Vagina (tissue), 2 donors: ENCODE data around the gene ASIC1. TPM values are rescaled to one million over a fixed set of nuclear protein-coding genes. Genes with fewer than 3 reads are reported as not detected.

ENCODE experiments used
- DNase-seq, 2 donors: peaks; one replicate each; pipeline ENCODE4 v3.0.0-alpha.2; 2017; ENCODE audit errors: extremely low spot score in 2 of 2
- H3K27ac ChIP-seq: fragments of 200-600 bp; sonication (generic); one replicate; pipeline ENCODE4 v1.5.1; 2019
- H3K27me3 ChIP-seq: fragments of 200-600 bp; sonication (generic); one replicate; pipeline ENCODE4 v1.5.1; 2019
- H3K36me3 ChIP-seq, 2 donors: fragments of 200-600 bp; sonication (generic); one replicate each; pipeline ENCODE4 v1.5.1; 2017 to 2019
- H3K4me1 ChIP-seq: fragments of 200-600 bp; sonication (generic); one replicate; pipeline ENCODE4 v1.5.1; 2019
- H3K4me3 ChIP-seq, 2 donors: fragments of 200-600 bp; sonication (generic); 1 replicate in 1 of 2; 2 replicates in 1 of 2; pipeline ENCODE4 v1.5.1; 2016 to 2019
- H3K9me3 ChIP-seq: fragments of 200-600 bp; sonication (generic); one replicate; pipeline ENCODE4 v1.5.1; 2019
- POLR2A ChIP-seq, 2 donors: fragments of 450-650 bp; IDR thresholded peaks; one replicate each; pipeline ENCODE4 v1.6.1; 2017; ENCODE audit warnings: antibody characterized with exemption in 2 of 2, mild to moderate bottlenecking in 2 of 2, moderate library complexity in 2 of 2
- POLR2AphosphoS5 ChIP-seq, 2 donors: sonication (generic); formaldehyde crosslinking; IDR thresholded peaks; one replicate each; pipeline ENCODE4 v1.9.0; 2017; ENCODE audit warnings: antibody characterized with exemption in 2 of 2, mild to moderate bottlenecking in 2 of 2, low read depth in 1 of 2; ENCODE audit not compliant: insufficient read depth in 1 of 2
- intact Hi-C: fragments of 100-400 bp; cut with DNase I; formaldehyde crosslinking; loops from one replicate; pipeline ENCODE4 v1.15.1; 2023
- total RNA-seq: library from RNA; depleted of rRNA; stranded (reverse); fragments of >200 nt; gene quantifications from one replicate; pipeline ENCODE4 v1.2.3, GENCODE V29; 2016
- TF ChIP-seq, protein P1 (sequence below), 3 experiments: fragments of 450-650 bp in 2 of 3; fragments of 200-600 bp in 1 of 3; sonication (generic) in 1 of 3; IDR thresholded peaks; one replicate each; pipeline ENCODE4 v1.5.1; 2017 to 2019; ENCODE audit warnings: antibody characterized with exemption in 3 of 3, mild to moderate bottlenecking in 2 of 3, moderate library complexity in 2 of 3

The ASIC1 gene
- total RNA-seq, 1 donor from 2014 or later: 2.9 TPM

GRCh38 chr12:50032515-50032853, 24.9 kb upstream of the ASIC1 start:
- peaks cover 5% of the 10 kb centered on the region for H3K4me1 ChIP-seq
- no peaks in the 10 kb centered on the region for H3K9me3 ChIP-seq
- H3K27me3 ChIP-seq: no peaks in the 10 kb centered on the region
- intact Hi-C loops: no loop called here
- no peaks in the 10 kb centered on the region for H3K36me3 ChIP-seq
- H3K4me3 ChIP-seq: peak overlapping the region; percentile 9 to 25
- TF ChIP-seq, protein P1, sequence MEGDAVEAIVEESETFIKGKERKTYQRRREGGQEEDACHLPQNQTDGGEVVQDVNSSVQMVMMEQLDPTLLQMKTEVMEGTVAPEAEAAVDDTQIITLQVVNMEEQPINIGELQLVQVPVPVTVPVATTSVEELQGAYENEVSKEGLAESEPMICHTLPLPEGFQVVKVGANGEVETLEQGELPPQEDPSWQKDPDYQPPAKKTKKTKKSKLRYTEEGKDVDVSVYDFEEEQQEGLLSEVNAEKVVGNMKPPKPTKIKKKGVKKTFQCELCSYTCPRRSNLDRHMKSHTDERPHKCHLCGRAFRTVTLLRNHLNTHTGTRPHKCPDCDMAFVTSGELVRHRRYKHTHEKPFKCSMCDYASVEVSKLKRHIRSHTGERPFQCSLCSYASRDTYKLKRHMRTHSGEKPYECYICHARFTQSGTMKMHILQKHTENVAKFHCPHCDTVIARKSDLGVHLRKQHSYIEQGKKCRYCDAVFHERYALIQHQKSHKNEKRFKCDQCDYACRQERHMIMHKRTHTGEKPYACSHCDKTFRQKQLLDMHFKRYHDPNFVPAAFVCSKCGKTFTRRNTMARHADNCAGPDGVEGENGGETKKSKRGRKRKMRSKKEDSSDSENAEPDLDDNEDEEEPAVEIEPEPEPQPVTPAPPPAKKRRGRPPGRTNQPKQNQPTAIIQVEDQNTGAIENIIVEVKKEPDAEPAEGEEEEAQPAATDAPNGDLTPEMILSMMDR (IDR thresholded peaks at IDR 0.05): no peak
- TF ChIP-seq POLR2AphosphoS5 (IDR thresholded peaks at IDR 0.05; ENCODE audit: insufficient read depth in 1 of 2, low read depth in 1 of 2) (no peak), POLR2A (IDR thresholded peaks at IDR 0.05) (no peak)
- no peak overlapping the region for H3K27ac ChIP-seq
- DNase-seq: no peak

DNA sequence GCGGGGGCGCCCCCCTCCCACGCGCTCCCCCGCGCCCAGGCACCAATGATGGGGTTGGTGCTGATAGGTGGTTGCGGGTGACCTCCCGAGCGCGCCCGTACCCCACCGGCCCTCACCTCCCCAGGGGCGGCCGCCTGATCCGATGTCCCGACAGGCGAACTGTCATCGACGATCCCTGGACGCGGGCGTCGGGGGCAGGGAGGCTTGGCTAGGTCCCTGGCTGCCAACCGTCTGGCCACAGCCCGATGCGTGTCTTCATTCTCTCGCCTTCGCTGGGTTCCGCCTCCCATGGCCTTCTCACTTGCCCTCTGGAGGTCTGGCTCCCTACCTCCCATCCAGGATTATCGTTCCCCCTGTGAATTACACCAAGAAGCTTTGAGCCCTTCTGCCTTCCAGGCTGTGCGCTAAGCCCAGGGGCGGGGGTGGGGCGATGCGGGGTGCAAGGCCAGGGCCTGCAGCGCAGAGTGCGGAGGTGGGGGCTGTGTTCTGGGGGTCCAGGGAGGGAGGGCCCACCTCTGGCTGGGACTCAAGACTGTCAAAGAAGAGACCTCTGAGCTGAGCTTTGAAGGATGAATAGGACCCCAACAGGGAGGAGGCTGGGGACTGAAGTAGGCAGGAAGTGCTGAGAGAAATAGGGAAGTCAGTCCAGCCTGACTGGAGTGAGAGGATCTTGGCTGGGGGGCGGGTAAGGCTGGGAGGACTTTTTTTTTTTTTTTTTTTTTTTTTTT, 24.4 kb upstream of the ASIC1 start:
- no peak overlapping the region for H3K27ac ChIP-seq
- H3K36me3 ChIP-seq: no peaks in the 10 kb centered on the region
- H3K4me1 ChIP-seq: peaks cover 5% of the 10 kb centered on the region
- intact Hi-C loops: no loop called here
- no peaks in the 10 kb centered on the region for H3K9me3 ChIP-seq
- no peak for DNase-seq
- TF ChIP-seq, protein P1 (IDR thresholded peaks at IDR 0.05): no peak
- no peak for TF ChIP-seq POLR2AphosphoS5 (IDR thresholded peaks at IDR 0.05; ENCODE audit: insufficient read depth in 1 of 2, low read depth in 1 of 2)
- no peak for TF ChIP-seq POLR2A (IDR thresholded peaks at IDR 0.05)
- no peaks in the 10 kb centered on the region for H3K27me3 ChIP-seq
- H3K4me3 ChIP-seq: peak overlapping the region; percentile 9 to 25

DNA sequence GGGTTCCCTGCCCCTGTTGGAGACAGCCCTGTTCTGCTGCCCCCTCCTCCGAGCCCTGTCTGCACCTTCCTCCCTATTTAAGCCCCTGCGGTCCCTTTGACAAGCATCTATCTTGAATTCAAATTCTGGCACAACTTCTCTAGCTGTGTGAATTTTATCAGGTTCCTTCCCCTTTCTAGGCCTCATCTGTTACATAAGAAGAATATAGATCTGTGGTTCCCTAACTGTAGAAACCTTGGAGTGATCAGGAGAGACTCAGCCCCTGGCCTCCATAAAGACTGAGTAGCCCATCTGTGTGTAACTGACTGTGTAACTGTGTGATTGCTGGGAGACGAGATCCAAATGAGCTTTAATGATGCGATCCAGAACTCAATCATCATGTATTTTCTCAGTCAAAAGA, 19.1 kb upstream of the ASIC1 start:
- no peak for DNase-seq
- H3K4me1 ChIP-seq: peaks cover 17% of the 10 kb centered on the region
- intact Hi-C loops: no loop called here
- H3K27ac ChIP-seq: no peak overlapping the region
- H3K9me3 ChIP-seq: no peaks in the 10 kb centered on the region
- TF ChIP-seq POLR2AphosphoS5 (IDR thresholded peaks at IDR 0.05; ENCODE audit: insufficient read depth in 1 of 2, low read depth in 1 of 2) (no peak), POLR2A (IDR thresholded peaks at IDR 0.05) (no peak)
- TF ChIP-seq, protein P1 (IDR thresholded peaks at IDR 0.05): no peak
- no peaks in the 10 kb centered on the region for H3K27me3 ChIP-seq
- no peaks in the 10 kb centered on the region for H3K36me3 ChIP-seq
- H3K4me3 ChIP-seq: no peak overlapping the region

GRCh38 chr12:50039151-50039835, 18.1 kb upstream of the ASIC1 start:
- peaks cover 17% of the 10 kb centered on the region for H3K4me1 ChIP-seq
- H3K9me3 ChIP-seq: no peaks in the 10 kb centered on the region
- H3K27ac ChIP-seq: no peak overlapping the region
- no peaks in the 10 kb centered on the region for H3K36me3 ChIP-seq
- H3K27me3 ChIP-seq: no peaks in the 10 kb centered on the region
- intact Hi-C loops: no loop called here
- TF ChIP-seq POLR2AphosphoS5 (IDR thresholded peaks at IDR 0.05; ENCODE audit: insufficient read depth in 1 of 2, low read depth in 1 of 2) (no peak), POLR2A (IDR thresholded peaks at IDR 0.05) (no peak)
- TF ChIP-seq, protein P1 (IDR thresholded peaks at IDR 0.05): peak; percentile 57 to 80 (median 66)
- no peak for DNase-seq
- H3K4me3 ChIP-seq: no peak overlapping the region

GRCh38 chr12:50040657-50041056, 16.7 kb upstream of the ASIC1 start:
- no peaks in the 10 kb centered on the region for H3K27me3 ChIP-seq
- TF ChIP-seq POLR2A (IDR thresholded peaks at IDR 0.05) (no peak), POLR2AphosphoS5 (IDR thresholded peaks at IDR 0.05; ENCODE audit: insufficient read depth in 1 of 2, low read depth in 1 of 2) (no peak)
- TF ChIP-seq, protein P1 (IDR thresholded peaks at IDR 0.05): no peak
- DNase-seq: no peak
- H3K36me3 ChIP-seq: no peaks in the 10 kb centered on the region
- intact Hi-C loops: no loop called here
- H3K9me3 ChIP-seq: no peaks in the 10 kb centered on the region
- H3K27ac ChIP-seq: no peak overlapping the region
- peaks cover 17% of the 10 kb centered on the region for H3K4me1 ChIP-seq
- no peak overlapping the region for H3K4me3 ChIP-seq
